HEK293 (cell line): ENCODE results near the gene ARFRP1.
A peak's percentile ranks its signal among the peaks of the same experiment; 100 is the strongest.

Source experiments
- ATF2 ChIP-seq: fragments of 450-650 bp; formaldehyde crosslinking; IDR thresholded peaks from 2 replicates; pipeline ENCODE4 v1.5.1; 2016; ENCODE audit warnings: missing biosample characterization, missing genetic modification characterization, low read depth
- BCL11B ChIP-seq: fragments of 450-650 bp; formaldehyde crosslinking; IDR thresholded peaks from 2 replicates; pipeline ENCODE4 v1.5.1; 2016; ENCODE audit warnings: low read depth, missing biosample characterization, missing genetic modification characterization
- CTCF ChIP-seq: fragments of 450-650 bp; formaldehyde crosslinking; IDR thresholded peaks from 2 replicates; pipeline ENCODE4 v1.5.1; 2016; ENCODE audit warnings: missing biosample characterization, missing genetic modification characterization
- FEZF1 ChIP-seq: fragments of 450-650 bp; formaldehyde crosslinking; IDR thresholded peaks from 2 replicates; pipeline ENCODE4 v1.5.1; 2016; ENCODE audit warnings: missing biosample characterization, missing genetic modification characterization
- GFI1B ChIP-seq: fragments of 450-650 bp; formaldehyde crosslinking; IDR thresholded peaks from 2 replicates; pipeline ENCODE4 v1.5.1; 2016; ENCODE audit warnings: missing biosample characterization, missing genetic modification characterization
- KLF16 ChIP-seq: fragments of 450-650 bp; formaldehyde crosslinking; IDR thresholded peaks from 2 replicates; pipeline ENCODE4 v1.5.1; 2017; ENCODE audit warnings: missing biosample characterization, missing genetic modification characterization
- KLF7 ChIP-seq: fragments of 450-650 bp; formaldehyde crosslinking; IDR thresholded peaks from 2 replicates; pipeline ENCODE4 v1.5.1; 2016; ENCODE audit warnings: missing biosample characterization, missing genetic modification characterization, borderline replicate concordance
- PRDM10 ChIP-seq: fragments of 450-650 bp; formaldehyde crosslinking; IDR thresholded peaks from 2 replicates; pipeline ENCODE4 v1.5.1; 2016; ENCODE audit warnings: missing biosample characterization, missing genetic modification characterization
- REPIN1 ChIP-seq: fragments of 450-650 bp; formaldehyde crosslinking; IDR thresholded peaks from 2 replicates; pipeline ENCODE4 v1.5.1; 2017; ENCODE audit warnings: missing biosample characterization, missing genetic modification characterization, low read depth
- TSHZ1 ChIP-seq: fragments of 450-650 bp; formaldehyde crosslinking; IDR thresholded peaks from 2 replicates; pipeline ENCODE4 v1.5.1; 2016; ENCODE audit warnings: missing biosample characterization, missing genetic modification characterization, borderline replicate concordance
- ZBTB6 ChIP-seq: fragments of 450-650 bp; formaldehyde crosslinking; IDR thresholded peaks from 2 replicates; pipeline ENCODE4 v1.5.1; 2017; ENCODE audit warnings: missing biosample characterization, missing genetic modification characterization
- ZNF335 ChIP-seq: fragments of 450-650 bp; formaldehyde crosslinking; conservative IDR thresholded peaks from 2 replicates; pipeline ENCODE4 v1.5.1; 2016; ENCODE audit warnings: missing biosample characterization, missing genetic modification characterization
- ZNF350 ChIP-seq: fragments of 450-650 bp; formaldehyde crosslinking; IDR thresholded peaks from 2 replicates; pipeline ENCODE4 v1.5.0; 2017; ENCODE audit warnings: missing biosample characterization, mild to moderate bottlenecking, missing genetic modification characterization
- ZNF366 ChIP-seq: fragments of 450-650 bp; formaldehyde crosslinking; conservative IDR thresholded peaks from 2 replicates; pipeline ENCODE4 v1.5.1; 2016; ENCODE audit warnings: missing biosample characterization, missing genetic modification characterization
- ZNF514 ChIP-seq: fragments of 450-650 bp; formaldehyde crosslinking; IDR thresholded peaks from 2 replicates; pipeline ENCODE4 v1.5.1; 2016; ENCODE audit warnings: missing biosample characterization, missing genetic modification characterization
- ZNF580 ChIP-seq: fragments of 450-650 bp; formaldehyde crosslinking; IDR thresholded peaks from 2 replicates; pipeline ENCODE4 v1.5.1; 2016; ENCODE audit warnings: missing biosample characterization, missing genetic modification characterization
- ZNF629 ChIP-seq: fragments of 450-650 bp; formaldehyde crosslinking; IDR thresholded peaks from 2 replicates; pipeline ENCODE4 v1.5.1; 2017; ENCODE audit warnings: missing biosample characterization, missing genetic modification characterization
- ZNF639 ChIP-seq: fragments of 450-650 bp; formaldehyde crosslinking; IDR thresholded peaks from 2 replicates; pipeline ENCODE4 v1.5.1; 2016; ENCODE audit warnings: missing biosample characterization, missing genetic modification characterization
- ZNF692 ChIP-seq: fragments of 450-650 bp; formaldehyde crosslinking; IDR thresholded peaks from 2 replicates; pipeline ENCODE4 v1.5.1; 2016; ENCODE audit warnings: missing biosample characterization, missing genetic modification characterization
- ZNF704 ChIP-seq: fragments of 450-650 bp; formaldehyde crosslinking; IDR thresholded peaks from 2 replicates; pipeline ENCODE4 v1.5.1; 2016; ENCODE audit warnings: missing biosample characterization, missing genetic modification characterization

The ARFRP1 gene

GRCh38 chr20:63707558-63708300, at the start of gene ARFRP1, which contains the start of gene ZGPAT (continued):
- TF ChIP-seq TSHZ1 (tag by site-specific recombination) = peak; percentile 41; the same call in 1 of the 2 replicates
- peak; percentile 86 for TF ChIP-seq ZNF692 (tag by site-specific recombination)
- peak; percentile 91; the same call in 1 of the 2 replicates for TF ChIP-seq BCL11B (tag by site-specific recombination)
- TF ChIP-seq PRDM10 = peak; percentile 29; the same call in 1 of the 2 replicates
- no peak for TF ChIP-seq ATF2 (tag by site-specific recombination)
- no peak for TF ChIP-seq KLF7
- TF ChIP-seq ZNF335 (tag by site-specific recombination) = peak; percentile 27
- no peak for TF ChIP-seq FEZF1
- peak; percentile 74; the same call in 1 of the 2 replicates for TF ChIP-seq KLF16 (tag by site-specific recombination)
- no peak for TF ChIP-seq GFI1B
- peak; percentile 29; the same call in 1 of the 2 replicates for TF ChIP-seq ZNF580
- TF ChIP-seq ZBTB6 (tag by site-specific recombination) = 0 out of 2 replicates have a peak, but pooled peaks have one; percentile 19
- TF ChIP-seq ZNF366 (tag by site-specific recombination) = no peak
- TF ChIP-seq CTCF = no peak
- peak; percentile 70; the same call in 1 of the 2 replicates for TF ChIP-seq REPIN1 (tag by site-specific recombination)
- no peak for TF ChIP-seq ZNF629
- TF ChIP-seq ZNF639 (tag by site-specific recombination) = no peak
- 0 out of 2 replicates have a peak, but pooled peaks have one; percentile 17 for TF ChIP-seq ZNF704 (tag by site-specific recombination)
- no peak for TF ChIP-seq ZNF350 (tag by site-specific recombination)
- no peak for TF ChIP-seq ZNF514 (tag by site-specific recombination)
